Measurements from ENCODE around the gene PRKN. TPM values are rescaled to one million over a fixed set of nuclear protein-coding genes. Genes with fewer than 3 reads are reported as not detected.

PRKN gene
- total RNA-seq, 1 experiment from 2014 or later, result 0.34 TPM

DNA sequence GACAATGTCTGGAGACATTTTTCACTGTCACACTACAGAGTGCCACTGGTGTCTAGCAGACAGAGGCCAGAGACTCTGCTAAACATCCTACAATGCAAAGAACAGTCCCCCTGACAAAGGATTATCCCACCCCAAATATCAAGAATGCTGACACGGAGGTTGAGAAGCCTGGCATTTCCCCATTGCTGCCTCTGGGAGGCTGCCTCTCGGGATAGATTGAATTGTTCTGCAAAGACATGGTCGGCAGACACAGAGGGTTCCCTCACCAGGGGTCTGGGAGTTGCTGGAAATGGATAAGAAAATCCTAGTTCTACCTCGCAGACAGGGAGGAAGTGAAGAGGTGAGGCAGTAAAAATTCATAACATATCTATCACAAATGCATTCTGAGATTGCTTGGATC lies 1287.3 kb downstream of the PRKN start:
- Histone ChIP-seq H3K4me3 (ENCODE audit: low read depth, low read length) (no peak overlapping the region), H3K27me3 (replicated peaks; ENCODE audit: control insufficient read depth, insufficient read depth, low read length) (no peaks in the 10 kb centered on the region), H3K9me3 (no peaks in the 10 kb centered on the region), H3K4me1 (peaks cover 3% of the 10 kb centered on the region), H3K36me3 (ENCODE audit: control insufficient read depth, insufficient read depth, low read length) (no peaks in the 10 kb centered on the region)
- Mint-ChIP-seq H3K4me1 (ENCODE audit: low read depth, unreplicated experiment) (peaks cover 2% of the 10 kb centered on the region), H3K4me3 (ENCODE audit: unreplicated experiment) (no peak overlapping the region), H3K27me3 (ENCODE audit: insufficient read depth, unreplicated experiment) (no peaks in the 10 kb centered on the region), H3K27ac (ENCODE audit: unreplicated experiment) (no peak overlapping the region), H3K9me3 (ENCODE audit: unreplicated experiment) (no peaks in the 10 kb centered on the region), H3K36me3 (ENCODE audit: insufficient read depth, unreplicated experiment) (peaks cover 4% of the 10 kb centered on the region)
- POLR2A ChIA-PET, result no interaction called here
- CTCF ChIA-PET, result no interaction called here
- TF ChIP-seq, protein P1, sequence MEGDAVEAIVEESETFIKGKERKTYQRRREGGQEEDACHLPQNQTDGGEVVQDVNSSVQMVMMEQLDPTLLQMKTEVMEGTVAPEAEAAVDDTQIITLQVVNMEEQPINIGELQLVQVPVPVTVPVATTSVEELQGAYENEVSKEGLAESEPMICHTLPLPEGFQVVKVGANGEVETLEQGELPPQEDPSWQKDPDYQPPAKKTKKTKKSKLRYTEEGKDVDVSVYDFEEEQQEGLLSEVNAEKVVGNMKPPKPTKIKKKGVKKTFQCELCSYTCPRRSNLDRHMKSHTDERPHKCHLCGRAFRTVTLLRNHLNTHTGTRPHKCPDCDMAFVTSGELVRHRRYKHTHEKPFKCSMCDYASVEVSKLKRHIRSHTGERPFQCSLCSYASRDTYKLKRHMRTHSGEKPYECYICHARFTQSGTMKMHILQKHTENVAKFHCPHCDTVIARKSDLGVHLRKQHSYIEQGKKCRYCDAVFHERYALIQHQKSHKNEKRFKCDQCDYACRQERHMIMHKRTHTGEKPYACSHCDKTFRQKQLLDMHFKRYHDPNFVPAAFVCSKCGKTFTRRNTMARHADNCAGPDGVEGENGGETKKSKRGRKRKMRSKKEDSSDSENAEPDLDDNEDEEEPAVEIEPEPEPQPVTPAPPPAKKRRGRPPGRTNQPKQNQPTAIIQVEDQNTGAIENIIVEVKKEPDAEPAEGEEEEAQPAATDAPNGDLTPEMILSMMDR (IDR thresholded peaks at IDR 0.05; ENCODE audit: insufficient read depth in 1 of 2, low read depth in 1 of 2, low read length in 1 of 2, severe bottlenecking in 1 of 2, unreplicated experiment in 1 of 2), result no peak
- BruUV-seq (replicated peaks), result no TSS peak
- DNase-seq, result no peak
- intact Hi-C loops (cut with micrococcal nuclease; ENCODE audit: unreplicated experiment), result no loop called here

DNA sequence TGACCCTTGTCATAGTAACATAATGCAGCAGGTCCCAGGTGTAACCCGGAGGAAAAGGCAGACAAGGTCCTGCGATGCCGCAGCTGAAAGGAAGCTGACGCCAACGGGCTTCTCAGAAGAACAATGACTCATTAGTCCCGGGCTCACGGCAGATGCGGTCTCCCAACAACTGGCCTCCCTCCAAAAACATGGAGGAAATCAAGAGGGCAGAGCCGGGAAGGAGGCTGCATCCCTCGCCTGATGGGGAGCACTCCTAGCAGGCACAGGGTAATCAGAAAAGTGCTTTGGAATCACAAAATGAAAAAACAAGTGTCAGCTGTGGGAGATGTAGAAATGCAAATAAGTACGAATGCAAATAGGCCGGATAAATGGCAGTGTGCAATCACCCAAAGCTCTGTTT lies 1288.5 kb downstream of the PRKN start:
- intact Hi-C loops (cut with micrococcal nuclease; ENCODE audit: unreplicated experiment), result no loop called here
- Histone ChIP-seq H3K9me3 (no peaks in the 10 kb centered on the region), H3K4me1 (peaks cover 12% of the 10 kb centered on the region), H3K36me3 (ENCODE audit: control insufficient read depth, insufficient read depth, low read length) (no peaks in the 10 kb centered on the region), H3K4me3 (ENCODE audit: low read depth, low read length) (no peak overlapping the region), H3K27me3 (replicated peaks; ENCODE audit: control insufficient read depth, insufficient read depth, low read length) (no peaks in the 10 kb centered on the region)
- TF ChIP-seq, protein P1 (IDR thresholded peaks at IDR 0.05; ENCODE audit: insufficient read depth in 1 of 2, low read depth in 1 of 2, low read length in 1 of 2, severe bottlenecking in 1 of 2, unreplicated experiment in 1 of 2), result no peak
- no peak for DNase-seq
- BruUV-seq (replicated peaks), result no TSS peak
- Mint-ChIP-seq H3K36me3 (ENCODE audit: insufficient read depth, unreplicated experiment) (peaks cover 10% of the 10 kb centered on the region), H3K4me3 (ENCODE audit: unreplicated experiment) (no peak overlapping the region), H3K27ac (ENCODE audit: unreplicated experiment) (no peak overlapping the region), H3K4me1 (ENCODE audit: low read depth, unreplicated experiment) (peaks cover 11% of the 10 kb centered on the region), H3K27me3 (ENCODE audit: insufficient read depth, unreplicated experiment) (no peaks in the 10 kb centered on the region), H3K9me3 (ENCODE audit: unreplicated experiment) (no peaks in the 10 kb centered on the region)
- CTCF ChIA-PET, result no interaction called here
- POLR2A ChIA-PET, result no interaction called here

DNA sequence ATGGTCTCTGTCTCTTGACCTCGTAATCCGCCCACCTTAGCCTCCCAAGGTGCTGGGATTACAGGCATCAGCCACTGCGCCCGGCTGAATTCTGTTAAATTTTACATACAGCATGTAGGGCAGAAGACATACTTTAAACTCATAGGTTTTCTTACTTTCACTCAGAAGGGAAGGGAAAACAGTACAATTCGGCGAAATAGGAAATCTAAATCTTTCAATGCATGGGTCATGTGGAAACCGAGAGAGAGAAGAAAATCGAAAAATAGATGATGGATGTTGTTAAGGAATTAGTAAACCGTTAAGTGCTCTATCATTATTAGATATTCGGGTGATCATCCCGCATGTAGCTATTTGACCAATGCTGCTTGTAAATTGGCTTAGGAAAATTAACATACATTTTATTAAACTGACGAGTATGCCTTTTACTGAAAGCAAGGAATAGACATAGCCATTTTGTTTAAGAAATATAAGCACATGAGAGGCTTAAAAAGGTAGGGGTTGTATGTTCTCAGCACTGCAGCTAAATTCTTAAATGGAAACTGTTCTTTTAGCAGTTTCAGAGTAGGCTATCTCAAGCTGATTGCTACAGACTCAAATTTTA lies 1289.0 kb downstream of the PRKN start:
- CTCF ChIA-PET, result interaction anchor here (0.7 kb wide), 1 partner anchor 21 kb away, joined by 5 read pairs; no protein-coding TSS in a partner anchor

More for the DNA sequence above, 1289.0 kb downstream of the PRKN start:
- POLR2A ChIA-PET, result no interaction called here
- Histone ChIP-seq H3K4me3 (ENCODE audit: low read depth, low read length) (no peak overlapping the region), H3K36me3 (ENCODE audit: control insufficient read depth, insufficient read depth, low read length) (no peaks in the 10 kb centered on the region), H3K4me1 (peaks cover 17% of the 10 kb centered on the region), H3K27me3 (replicated peaks; ENCODE audit: control insufficient read depth, insufficient read depth, low read length) (no peaks in the 10 kb centered on the region), H3K9me3 (no peaks in the 10 kb centered on the region)
- TF ChIP-seq, protein P1 (IDR thresholded peaks at IDR 0.05; ENCODE audit: insufficient read depth in 1 of 2, low read depth in 1 of 2, low read length in 1 of 2, severe bottlenecking in 1 of 2, unreplicated experiment in 1 of 2), result no peak
- Mint-ChIP-seq H3K4me1 (ENCODE audit: low read depth, unreplicated experiment) (peaks cover 11% of the 10 kb centered on the region), H3K36me3 (ENCODE audit: insufficient read depth, unreplicated experiment) (peaks cover 10% of the 10 kb centered on the region), H3K27me3 (ENCODE audit: insufficient read depth, unreplicated experiment) (no peaks in the 10 kb centered on the region), H3K9me3 (ENCODE audit: unreplicated experiment) (no peaks in the 10 kb centered on the region), H3K27ac (ENCODE audit: unreplicated experiment) (no peak overlapping the region), H3K4me3 (ENCODE audit: unreplicated experiment) (no peak overlapping the region)
- intact Hi-C loops (cut with micrococcal nuclease; ENCODE audit: unreplicated experiment), result no loop called here
- no peak for DNase-seq
- no TSS peak for BruUV-seq (replicated peaks)
